Liver (tissue), 9 donors: ENCODE results near the gene MALAT1. TPM values are rescaled to one million over a fixed set of nuclear protein-coding genes. Genes with fewer than 3 reads are reported as not detected.
A peak's percentile ranks its signal among the peaks of the same experiment; 100 is the strongest.

Source experiments
- DNase-seq: peaks from one replicate; pipeline ENCODE4 v3.0.0-alpha.2; 2017; ENCODE audit warnings: low spot score
- H3K27ac ChIP-seq, 2 donors: one replicate each; pipeline ENCODE4 v1.7.0; 2013; ENCODE audit warnings: inconsistent platforms in 2 of 2, low read length in 2 of 2, control low read depth in 1 of 2, low read depth in 1 of 2, mild to moderate bottlenecking in 1 of 2
- H3K27me3 ChIP-seq, 4 donors: one replicate each; pipeline versions ENCODE4 v1.6.1 to v1.7.0; 2013; ENCODE audit warnings: low read length in 3 of 4, inconsistent platforms in 1 of 4, mild to moderate bottlenecking in 1 of 4, moderate library complexity in 1 of 4; ENCODE audit not compliant: control insufficient read depth in 4 of 4, insufficient read depth in 4 of 4
- H3K36me3 ChIP-seq, 4 donors: one replicate each; pipeline versions ENCODE4 v1.6.1 to v1.7.0; 2013; ENCODE audit warnings: low read length in 3 of 4, mild to moderate bottlenecking in 3 of 4, low read depth in 1 of 4, moderate library complexity in 1 of 4; ENCODE audit not compliant: control insufficient read depth in 4 of 4, insufficient read depth in 3 of 4
- H3K4me1 ChIP-seq, 4 donors: one replicate each; pipeline versions ENCODE4 v1.6.1 to v1.7.0; 2013; ENCODE audit warnings: low read length in 3 of 4, mild to moderate bottlenecking in 3 of 4, moderate library complexity in 1 of 4; ENCODE audit not compliant: control insufficient read depth in 4 of 4, insufficient read depth in 4 of 4
- H3K4me3 ChIP-seq, 3 donors: one replicate each; pipeline versions ENCODE4 v1.6.1 to v1.7.0; 2013; ENCODE audit warnings: low read length in 3 of 3, control low read depth in 1 of 3, low read depth in 1 of 3, mild to moderate bottlenecking in 1 of 3
- H3K9ac ChIP-seq, 2 donors: one replicate each; pipeline ENCODE4 v1.7.0; 2013; ENCODE audit warnings: low read length in 2 of 2, mild to moderate bottlenecking in 2 of 2, moderate library complexity in 2 of 2, control low read depth in 1 of 2, low read depth in 1 of 2
- H3K9me3 ChIP-seq, 4 donors: one replicate each; pipeline versions ENCODE4 v1.6.1 to v1.7.0; 2013; ENCODE audit warnings: low read length in 3 of 4; ENCODE audit not compliant: control insufficient read depth in 4 of 4
- EGR1 ChIP-seq, 2 donors: IDR thresholded peaks; 2 replicates each; pipeline ENCODE4 v1.6.1; 2016 to 2018; ENCODE audit warnings: antibody characterized with exemption in 2 of 2, low read depth in 2 of 2
- FOXA1 ChIP-seq: IDR thresholded peaks from 2 replicates; pipeline ENCODE4 v1.6.1; 2016; ENCODE audit warnings: antibody characterized with exemption
- FOXA2 ChIP-seq: IDR thresholded peaks from 2 replicates; pipeline ENCODE4 v1.6.1; 2016; ENCODE audit warnings: antibody characterized with exemption
- GABPA ChIP-seq, 2 donors: IDR thresholded peaks in 1 of 2; conservative IDR thresholded peaks in 1 of 2; 2 replicates each; pipeline ENCODE4 v1.6.1; 2016; ENCODE audit warnings: antibody characterized with exemption in 2 of 2, mild to moderate bottlenecking in 1 of 2, moderate library complexity in 1 of 2
- JUND ChIP-seq, 2 donors: IDR thresholded peaks; 2 replicates each; pipeline ENCODE4 v1.6.1; 2016; ENCODE audit warnings: antibody characterized with exemption in 2 of 2
- MAX ChIP-seq: IDR thresholded peaks from 2 replicates; pipeline ENCODE4 v1.6.1; 2016; ENCODE audit warnings: antibody characterized with exemption
- RAD21 ChIP-seq, 2 donors: IDR thresholded peaks; 2 replicates each; pipeline ENCODE4 v1.6.1; 2016; ENCODE audit warnings: antibody characterized with exemption in 2 of 2, mild to moderate bottlenecking in 2 of 2
- SP1 ChIP-seq: IDR thresholded peaks from 2 replicates; pipeline ENCODE4 v1.6.1; 2018; ENCODE audit warnings: antibody characterized with exemption, mild to moderate bottlenecking
- TAF1 ChIP-seq: conservative IDR thresholded peaks from 2 replicates; pipeline ENCODE4 v1.6.1; 2016; ENCODE audit warnings: antibody characterized with exemption, mild to moderate bottlenecking
- YY1 ChIP-seq: IDR thresholded peaks from 2 replicates; pipeline ENCODE4 v1.6.1; 2016; ENCODE audit warnings: antibody characterized with exemption, mild to moderate bottlenecking
- WGBS: extraction: QIAGEN DNeasy Blood & Tissue Kit; methylation state at CpG from one replicate; pipeline ENCODE4 v1.1.7; 2013; 5-methylcytosine and 5-hydroxymethylcytosine counted together
- polyA plus RNA-seq, 2 donors: library from polyadenylated mRNA; stranded (reverse) in 1 of 2; unstranded in 1 of 2; fragments of 200-250 nt in 1 of 2; fragments of >200 nt in 1 of 2; fragmentation: Nextera tagmentation in 1 of 2; extraction: Ambion mirVana in 1 of 2; gene quantifications; one replicate each; pipeline versions ENCODE4 v1.2.1 to v1.2.3, GENCODE V29; 2013 to 2015
- total RNA-seq, 2 donors: library from RNA; depleted of rRNA; stranded (reverse); fragments of >200 nt; gene quantifications; one replicate each; pipeline ENCODE4 v1.2.3, GENCODE V29; 2014
- TF ChIP-seq, protein P1 (sequence below): fragments of 150-350 bp; IDR thresholded peaks from 2 replicates; pipeline ENCODE4 v1.5.1; 2017; ENCODE audit warnings: improper control_type of control experiment, low read depth, low read length; ENCODE audit not compliant: missing input control
- TF ChIP-seq, protein P2 (sequence below): IDR thresholded peaks from 2 replicates; pipeline ENCODE4 v1.6.1; 2016; ENCODE audit warnings: antibody characterized with exemption
- TF ChIP-seq, protein P3 (sequence below): IDR thresholded peaks from 2 replicates; pipeline ENCODE4 v1.6.1; 2016; ENCODE audit warnings: antibody characterized with exemption, mild to moderate bottlenecking
- TF ChIP-seq, protein P4 (sequence below): IDR thresholded peaks from 2 replicates; pipeline ENCODE4 v1.6.1; 2016; ENCODE audit warnings: antibody characterized with exemption
- donor health status: healthy.
- donor health status: healthy.
- donor health status: healthy.
- donor health status: healthy.
- donor health status: healthy.

The MALAT1 gene
- total and polyA plus RNA-seq, 4 donors: 11.9 to 8,306 (median 3,778) TPM

DNA sequence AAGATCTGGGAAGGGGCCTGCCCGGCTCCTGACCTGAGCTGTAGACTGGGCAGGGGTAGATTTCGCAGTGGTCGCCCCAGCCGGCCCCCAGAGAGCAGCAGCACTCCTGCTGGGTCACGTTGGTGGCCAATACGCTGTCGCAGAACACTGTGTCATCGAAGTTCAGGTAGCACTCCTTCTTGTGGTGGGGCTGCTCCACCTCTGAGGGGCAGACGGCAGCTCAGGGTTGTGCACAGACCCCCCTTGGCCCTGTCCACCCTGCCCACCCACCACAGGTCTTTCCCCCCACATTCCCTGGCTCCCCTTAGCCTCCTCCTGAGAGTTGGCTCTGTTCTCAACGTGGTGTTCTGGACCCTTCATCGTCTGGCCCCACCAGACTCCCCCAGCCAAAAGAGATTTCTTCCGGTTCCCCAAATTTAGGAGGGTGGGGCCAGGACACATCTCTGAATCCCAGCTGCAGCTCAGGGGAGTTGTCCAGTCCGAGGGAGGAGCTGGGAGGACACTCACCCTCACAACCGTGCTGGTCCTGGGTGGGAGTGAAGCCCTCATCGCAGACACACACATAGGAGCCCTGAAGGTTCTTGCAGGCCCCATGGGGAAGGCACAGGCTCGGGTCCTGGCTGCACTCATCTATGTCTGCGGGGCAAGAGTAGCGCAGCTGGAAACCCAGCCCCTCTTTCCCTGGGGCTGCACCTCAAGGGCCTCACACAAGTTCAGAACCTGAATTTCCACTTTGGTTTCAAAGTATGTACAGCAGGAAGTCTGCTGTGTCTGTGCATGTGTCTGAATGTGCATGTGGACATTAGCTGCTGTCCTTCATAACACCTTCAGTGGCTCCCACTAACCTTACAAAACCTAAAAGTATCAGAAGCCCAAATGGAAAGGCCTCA lies 42.5 kb downstream of the MALAT1 start:
- no peak for DNase-seq
- H3K36me3 ChIP-seq: peaks cover 1 to 11% (median 7%) of the 10 kb centered on the region in 4 donors
- 57% methylated on average over 18 of the region's 18 CpGs for WGBS
- TF ChIP-seq YY1 (no peak), SP1 (no peak), EGR1 (IDR thresholded peaks at IDR 0.05; ENCODE audit: low read depth in 2 of 2) (no peak), FOXA1 (no peak), TAF1 (no peak), JUND (IDR thresholded peaks at IDR 0.05) (no peak), RAD21 (IDR thresholded peaks at IDR 0.05) (no peak)
- TF ChIP-seq, protein P1, sequence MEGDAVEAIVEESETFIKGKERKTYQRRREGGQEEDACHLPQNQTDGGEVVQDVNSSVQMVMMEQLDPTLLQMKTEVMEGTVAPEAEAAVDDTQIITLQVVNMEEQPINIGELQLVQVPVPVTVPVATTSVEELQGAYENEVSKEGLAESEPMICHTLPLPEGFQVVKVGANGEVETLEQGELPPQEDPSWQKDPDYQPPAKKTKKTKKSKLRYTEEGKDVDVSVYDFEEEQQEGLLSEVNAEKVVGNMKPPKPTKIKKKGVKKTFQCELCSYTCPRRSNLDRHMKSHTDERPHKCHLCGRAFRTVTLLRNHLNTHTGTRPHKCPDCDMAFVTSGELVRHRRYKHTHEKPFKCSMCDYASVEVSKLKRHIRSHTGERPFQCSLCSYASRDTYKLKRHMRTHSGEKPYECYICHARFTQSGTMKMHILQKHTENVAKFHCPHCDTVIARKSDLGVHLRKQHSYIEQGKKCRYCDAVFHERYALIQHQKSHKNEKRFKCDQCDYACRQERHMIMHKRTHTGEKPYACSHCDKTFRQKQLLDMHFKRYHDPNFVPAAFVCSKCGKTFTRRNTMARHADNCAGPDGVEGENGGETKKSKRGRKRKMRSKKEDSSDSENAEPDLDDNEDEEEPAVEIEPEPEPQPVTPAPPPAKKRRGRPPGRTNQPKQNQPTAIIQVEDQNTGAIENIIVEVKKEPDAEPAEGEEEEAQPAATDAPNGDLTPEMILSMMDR: no peak
- TF ChIP-seq, protein P2, sequence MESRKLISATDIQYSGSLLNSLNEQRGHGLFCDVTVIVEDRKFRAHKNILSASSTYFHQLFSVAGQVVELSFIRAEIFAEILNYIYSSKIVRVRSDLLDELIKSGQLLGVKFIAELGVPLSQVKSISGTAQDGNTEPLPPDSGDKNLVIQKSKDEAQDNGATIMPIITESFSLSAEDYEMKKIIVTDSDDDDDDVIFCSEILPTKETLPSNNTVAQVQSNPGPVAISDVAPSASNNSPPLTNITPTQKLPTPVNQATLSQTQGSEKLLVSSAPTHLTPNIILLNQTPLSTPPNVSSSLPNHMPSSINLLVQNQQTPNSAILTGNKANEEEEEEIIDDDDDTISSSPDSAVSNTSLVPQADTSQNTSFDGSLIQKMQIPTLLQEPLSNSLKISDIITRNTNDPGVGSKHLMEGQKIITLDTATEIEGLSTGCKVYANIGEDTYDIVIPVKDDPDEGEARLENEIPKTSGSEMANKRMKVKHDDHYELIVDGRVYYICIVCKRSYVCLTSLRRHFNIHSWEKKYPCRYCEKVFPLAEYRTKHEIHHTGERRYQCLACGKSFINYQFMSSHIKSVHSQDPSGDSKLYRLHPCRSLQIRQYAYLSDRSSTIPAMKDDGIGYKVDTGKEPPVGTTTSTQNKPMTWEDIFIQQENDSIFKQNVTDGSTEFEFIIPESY: no peak
- TF ChIP-seq, protein P3, sequence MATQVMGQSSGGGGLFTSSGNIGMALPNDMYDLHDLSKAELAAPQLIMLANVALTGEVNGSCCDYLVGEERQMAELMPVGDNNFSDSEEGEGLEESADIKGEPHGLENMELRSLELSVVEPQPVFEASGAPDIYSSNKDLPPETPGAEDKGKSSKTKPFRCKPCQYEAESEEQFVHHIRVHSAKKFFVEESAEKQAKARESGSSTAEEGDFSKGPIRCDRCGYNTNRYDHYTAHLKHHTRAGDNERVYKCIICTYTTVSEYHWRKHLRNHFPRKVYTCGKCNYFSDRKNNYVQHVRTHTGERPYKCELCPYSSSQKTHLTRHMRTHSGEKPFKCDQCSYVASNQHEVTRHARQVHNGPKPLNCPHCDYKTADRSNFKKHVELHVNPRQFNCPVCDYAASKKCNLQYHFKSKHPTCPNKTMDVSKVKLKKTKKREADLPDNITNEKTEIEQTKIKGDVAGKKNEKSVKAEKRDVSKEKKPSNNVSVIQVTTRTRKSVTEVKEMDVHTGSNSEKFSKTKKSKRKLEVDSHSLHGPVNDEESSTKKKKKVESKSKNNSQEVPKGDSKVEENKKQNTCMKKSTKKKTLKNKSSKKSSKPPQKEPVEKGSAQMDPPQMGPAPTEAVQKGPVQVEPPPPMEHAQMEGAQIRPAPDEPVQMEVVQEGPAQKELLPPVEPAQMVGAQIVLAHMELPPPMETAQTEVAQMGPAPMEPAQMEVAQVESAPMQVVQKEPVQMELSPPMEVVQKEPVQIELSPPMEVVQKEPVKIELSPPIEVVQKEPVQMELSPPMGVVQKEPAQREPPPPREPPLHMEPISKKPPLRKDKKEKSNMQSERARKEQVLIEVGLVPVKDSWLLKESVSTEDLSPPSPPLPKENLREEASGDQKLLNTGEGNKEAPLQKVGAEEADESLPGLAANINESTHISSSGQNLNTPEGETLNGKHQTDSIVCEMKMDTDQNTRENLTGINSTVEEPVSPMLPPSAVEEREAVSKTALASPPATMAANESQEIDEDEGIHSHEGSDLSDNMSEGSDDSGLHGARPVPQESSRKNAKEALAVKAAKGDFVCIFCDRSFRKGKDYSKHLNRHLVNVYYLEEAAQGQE: no peak
- TF ChIP-seq, protein P4, sequence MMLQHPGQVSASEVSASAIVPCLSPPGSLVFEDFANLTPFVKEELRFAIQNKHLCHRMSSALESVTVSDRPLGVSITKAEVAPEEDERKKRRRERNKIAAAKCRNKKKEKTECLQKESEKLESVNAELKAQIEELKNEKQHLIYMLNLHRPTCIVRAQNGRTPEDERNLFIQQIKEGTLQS: no peak
- H3K9ac ChIP-seq: peak overlapping the region in 1 of 2 donors; percentile 15
- H3K9me3 ChIP-seq: no peaks in the 10 kb centered on the region
- H3K27ac ChIP-seq: peak overlapping the region; percentile 74 to 84
- H3K4me1 ChIP-seq: peaks cover 11 to 42% (median 26%) of the 10 kb centered on the region in 4 donors
- no peaks in the 10 kb centered on the region for H3K27me3 ChIP-seq
- H3K4me3 ChIP-seq: peak overlapping the region in 1 of 3 donors; percentile 51

- Histone ChIP-seq H3K9me3 (no peaks in the 10 kb centered on the region), H3K36me3 (peaks cover 0 to 10% (median 2%) of the 10 kb centered on the region in 4 donors), H3K9ac (no peak overlapping the region), H3K4me3 (no peak overlapping the region), H3K27ac (no peak overlapping the region), H3K4me1 (peaks cover 14 to 47% (median 30%) of the 10 kb centered on the region in 4 donors), H3K27me3 (no peaks in the 10 kb centered on the region)
- no peak for DNase-seq
- 95% methylated on average over 3 of the region's 3 CpGs for WGBS
- TF ChIP-seq TAF1: no peak
- no peak for TF ChIP-seq YY1
- no peak for TF ChIP-seq MAX
- TF ChIP-seq, protein P2: no peak
- TF ChIP-seq, protein P3: no peak
- TF ChIP-seq GABPA (IDR thresholded peaks at IDR 0.05 in 1 of 2, conservative IDR thresholded peaks at IDR 0.05 in 1 of 2): no peak
- TF ChIP-seq FOXA2: no peak
- TF ChIP-seq SP1: no peak
- no peak for TF ChIP-seq FOXA1
- no peak for TF ChIP-seq RAD21 (IDR thresholded peaks at IDR 0.05)
Observed at GRCh38 chr11:65542738-65543390, 44.0 kb downstream of the MALAT1 start.
